ENCODE results near the gene FERD3L. TPM values are rescaled to one million over a fixed set of nuclear protein-coding genes. Genes with fewer than 3 reads are reported as not detected.

Gene FERD3L
- total RNA-seq, 1 experiment from 2014 or later = not detected

- TF ChIP-seq ZNF671 (CRISPR knock-in tag; IDR thresholded peaks at IDR 0.05) (no peak), STAT6 (CRISPR knock-in tag; conservative IDR thresholded peaks at IDR 0.05; ENCODE audit: low read depth) (no peak)
Observed at GRCh38 chr7:19113855-19114550, 31.2 kb downstream of the FERD3L start (continued).

GRCh38 chr7:19113002-19113350, 32.2 kb downstream of the FERD3L start:
- no peak overlapping the region for H3K27ac Mint-ChIP-seq
- H3K4me1 Mint-ChIP-seq = peaks cover 52% of the 10 kb centered on the region
- H3K36me3 Mint-ChIP-seq = no peaks in the 10 kb centered on the region
- no peak for DNase-seq (ENCODE audit: low spot score)
- no peaks in the 10 kb centered on the region for H3K9me3 Mint-ChIP-seq
- ATAC-seq = no peak
- no peak overlapping the region for H3K4me3 Mint-ChIP-seq
- peaks cover 95% of the 10 kb centered on the region for H3K27me3 Mint-ChIP-seq (ENCODE audit: low read depth)
- TF ChIP-seq NR1H2 (CRISPR knock-in tag; IDR thresholded peaks at IDR 0.05) (no peak), TEAD1 (CRISPR knock-in tag; IDR thresholded peaks at IDR 0.05) (no peak), IRF1 (CRISPR knock-in tag; IDR thresholded peaks at IDR 0.05) (no peak), PRDM15 (CRISPR knock-in tag; IDR thresholded peaks at IDR 0.05) (no peak), ERG (CRISPR knock-in tag; IDR thresholded peaks at IDR 0.05) (no peak), HMGXB4 (CRISPR knock-in tag; IDR thresholded peaks at IDR 0.05) (no peak), GTF2I (CRISPR knock-in tag; conservative IDR thresholded peaks at IDR 0.05) (no peak), ELF4 (CRISPR knock-in tag; IDR thresholded peaks at IDR 0.05; ENCODE audit: low read depth) (no peak), FOXJ3 (CRISPR knock-in tag; IDR thresholded peaks at IDR 0.05; ENCODE audit: borderline replicate concordance) (no peak), KAT7 (CRISPR knock-in tag; IDR thresholded peaks at IDR 0.05; ENCODE audit: borderline replicate concordance) (no peak), ZNF512 (CRISPR knock-in tag; IDR thresholded peaks at IDR 0.05; ENCODE audit: borderline replicate concordance) (no peak), E2F5 (CRISPR knock-in tag; IDR thresholded peaks at IDR 0.05) (no peak), ZNF121 (CRISPR knock-in tag; IDR thresholded peaks at IDR 0.05) (no peak), NR2C2 (CRISPR knock-in tag; IDR thresholded peaks at IDR 0.05) (no peak), JAZF1 (CRISPR knock-in tag; IDR thresholded peaks at IDR 0.05) (no peak), ZNF263 (CRISPR knock-in tag; IDR thresholded peaks at IDR 0.05; ENCODE audit: low read depth) (no peak), CBFB (CRISPR knock-in tag; IDR thresholded peaks at IDR 0.05; ENCODE audit: low read depth) (no peak), GABPB1 (CRISPR knock-in tag; IDR thresholded peaks at IDR 0.05) (no peak), EMX1 (CRISPR knock-in tag; IDR thresholded peaks at IDR 0.05) (no peak)
- POLR2A ChIA-PET = no interaction called here
- CTCF ChIA-PET = no interaction called here

Measured in WTC11 (cell line).